Urinary bladder (tissue), 4 donors: ENCODE data around the gene MAN2C1. TPM values are rescaled to one million over a fixed set of nuclear protein-coding genes. Genes with fewer than 3 reads are reported as not detected.

Experiments
- DNase-seq: peaks from one replicate; pipeline ENCODE4 v3.0.0-alpha.2; 2015; ENCODE audit errors: extremely low spot score
- H3K27ac ChIP-seq: one replicate; pipeline ENCODE4 v1.5.1; 2013; ENCODE audit warnings: low read depth, mild to moderate bottlenecking, moderate library complexity
- H3K36me3 ChIP-seq: one replicate; pipeline ENCODE4 v1.6.1; 2013; ENCODE audit warnings: mild to moderate bottlenecking, moderate library complexity; ENCODE audit not compliant: insufficient read depth
- H3K4me1 ChIP-seq: one replicate; pipeline ENCODE4 v1.6.1; 2013; ENCODE audit warnings: mild to moderate bottlenecking, moderate library complexity; ENCODE audit not compliant: insufficient read depth
- H3K4me3 ChIP-seq: one replicate; pipeline ENCODE4 v1.5.1; 2013; ENCODE audit warnings: low read depth, low read length
- WGBS: extraction: QIAGEN DNeasy Blood & Tissue Kit; methylation state at CpG from one replicate; pipeline ENCODE4 v1.1.7; 2013; 5-methylcytosine and 5-hydroxymethylcytosine counted together
- polyA plus RNA-seq: library from polyadenylated mRNA; stranded (reverse); fragments of 200-250 nt; gene quantifications from one replicate; pipeline ENCODE4 v1.2.3, GENCODE V29; 2013
- total RNA-seq: library from RNA; depleted of rRNA; stranded (reverse); fragments of >200 nt; gene quantifications from one replicate; pipeline ENCODE4 v1.2.3, GENCODE V29; 2014
- donor health status: healthy with polysubstance abuse.
- donor health status: healthy.

The MAN2C1 gene
- total and polyA plus RNA-seq, 2 donors: 78.2 to 113 TPM

DNA sequence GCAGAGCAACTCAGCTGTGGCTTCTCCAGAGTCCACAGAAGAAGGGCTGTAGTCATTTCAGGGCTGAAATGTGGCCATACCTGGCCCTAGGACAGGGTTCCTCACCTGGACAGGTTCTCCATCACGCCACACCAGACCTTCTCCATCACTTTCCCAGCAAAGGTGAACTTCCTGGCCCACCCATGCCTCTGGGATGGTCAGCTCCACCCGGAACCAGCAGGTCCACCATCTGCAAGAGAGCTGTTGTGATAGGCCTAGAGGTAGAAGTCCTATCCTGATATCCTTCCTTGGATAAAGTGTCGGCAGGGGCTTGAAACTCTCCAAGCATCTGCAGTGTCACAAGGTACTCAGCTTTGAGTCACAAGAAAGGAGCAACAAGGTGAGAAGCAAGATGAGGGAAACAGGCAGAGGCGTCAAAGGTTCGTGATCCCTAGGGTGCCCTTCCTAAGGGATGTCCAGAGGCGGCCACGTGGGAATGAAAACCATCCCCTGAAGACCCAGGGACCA, 948 bp downstream of the MAN2C1 start:
- Histone ChIP-seq H3K4me1 (no peaks in the 10 kb centered on the region), H3K27ac (no peak overlapping the region), H3K4me3 (no peak overlapping the region), H3K36me3 (peaks cover 1% of the 10 kb centered on the region)
- DNase-seq: no peak
- 36% methylated on average over 7 of the region's 7 CpGs for WGBS

DNA sequence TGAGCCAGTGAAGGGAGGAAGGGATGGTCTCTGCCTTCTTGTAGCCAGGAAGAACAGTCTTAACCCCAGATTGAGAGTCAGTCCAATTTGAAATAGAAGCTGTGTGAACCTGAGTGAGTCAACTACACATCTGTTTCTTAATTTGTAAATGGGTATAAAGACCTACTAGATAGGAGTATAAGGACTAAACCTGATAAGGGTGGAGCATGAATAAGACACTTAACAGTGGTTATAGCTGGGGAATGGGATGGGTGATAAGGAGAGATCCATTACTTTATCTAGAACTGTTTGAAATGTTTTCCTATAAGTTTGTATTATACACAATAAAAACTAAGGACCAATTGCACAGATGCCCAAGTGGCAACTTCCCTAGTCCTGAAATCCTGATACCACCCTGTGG, 1.4 kb downstream of the MAN2C1 start:
- Histone ChIP-seq H3K4me1 (no peaks in the 10 kb centered on the region), H3K4me3 (no peak overlapping the region), H3K27ac (no peak overlapping the region), H3K36me3 (peaks cover 1% of the 10 kb centered on the region)
- no peak for DNase-seq

DNA sequence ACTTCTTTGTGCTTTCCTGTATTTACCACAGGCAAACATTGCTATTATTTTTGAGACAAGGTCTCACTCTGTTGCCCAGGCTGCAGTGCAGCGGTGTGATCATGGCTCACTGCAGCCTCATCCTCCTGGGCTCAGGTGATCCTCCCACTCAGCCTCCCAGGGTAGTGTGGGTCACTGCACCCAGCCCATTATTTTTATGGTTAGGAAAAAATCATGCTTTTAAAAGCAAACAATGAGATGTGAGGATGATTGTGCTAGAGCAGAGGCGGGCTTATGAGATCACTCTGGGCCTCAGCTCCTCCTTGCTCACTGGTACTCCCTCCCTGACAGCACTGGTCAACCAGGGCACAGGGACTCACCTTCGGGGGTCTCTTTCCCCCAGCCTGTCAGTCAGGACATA, 2.2 kb downstream of the MAN2C1 start:
- H3K27ac ChIP-seq: no peak overlapping the region
- no peaks in the 10 kb centered on the region for H3K4me1 ChIP-seq
- no peak for DNase-seq
- H3K36me3 ChIP-seq: peaks cover 1% of the 10 kb centered on the region
- H3K4me3 ChIP-seq: no peak overlapping the region
- 97% methylated on average over 3 of the region's 3 CpGs for WGBS

DNA sequence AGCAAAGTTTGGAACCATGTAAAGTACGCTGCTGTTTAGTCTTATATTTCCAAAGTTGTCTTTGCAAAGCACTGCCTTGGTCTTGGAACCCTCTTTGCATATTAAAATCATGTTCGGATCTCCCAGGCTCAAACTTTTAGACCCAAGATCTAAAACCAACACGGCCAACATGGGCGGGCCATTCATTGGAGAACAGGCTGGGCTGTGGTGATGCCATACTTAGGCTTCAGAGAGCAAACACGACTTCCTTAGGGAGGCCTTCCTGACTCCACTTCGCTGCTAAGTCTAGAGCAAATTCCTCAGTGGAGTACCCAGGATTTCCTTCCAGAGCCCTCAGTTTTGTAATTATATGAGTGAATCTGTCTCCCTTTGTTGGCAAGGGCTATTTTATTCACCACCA, 3.5 kb downstream of the MAN2C1 start:
- Histone ChIP-seq H3K36me3 (peaks cover 1% of the 10 kb centered on the region), H3K27ac (no peak overlapping the region), H3K4me3 (no peak overlapping the region), H3K4me1 (no peaks in the 10 kb centered on the region)
- 90% methylated on average over 6 of the region's 6 CpGs for WGBS
- no peak for DNase-seq

DNA sequence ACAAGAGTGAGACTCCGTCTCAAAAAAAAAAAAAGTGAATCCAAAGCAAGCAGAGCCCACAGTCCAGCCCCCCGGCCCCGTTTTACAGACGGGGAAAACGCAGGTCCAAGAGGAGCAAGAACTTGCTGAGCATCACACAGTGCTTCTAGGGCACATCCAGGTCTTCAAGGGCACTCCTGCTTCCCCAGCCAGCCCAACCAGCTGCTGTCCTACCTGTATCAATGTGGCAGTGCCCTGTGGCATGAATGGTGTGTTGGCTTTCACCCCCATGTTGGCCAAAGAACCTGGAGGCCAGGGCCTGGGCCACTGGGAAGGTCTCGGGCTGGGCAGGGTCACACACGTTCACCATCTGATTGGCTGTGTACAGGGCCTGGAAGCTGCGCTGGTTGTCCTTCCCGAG, 4.6 kb downstream of the MAN2C1 start:
- WGBS: 86% methylated on average over 9 of the region's 9 CpGs
- no peak overlapping the region for H3K27ac ChIP-seq
- H3K36me3 ChIP-seq: peaks cover 1% of the 10 kb centered on the region
- DNase-seq: no peak
- no peak overlapping the region for H3K4me3 ChIP-seq
- H3K4me1 ChIP-seq: no peaks in the 10 kb centered on the region

DNA sequence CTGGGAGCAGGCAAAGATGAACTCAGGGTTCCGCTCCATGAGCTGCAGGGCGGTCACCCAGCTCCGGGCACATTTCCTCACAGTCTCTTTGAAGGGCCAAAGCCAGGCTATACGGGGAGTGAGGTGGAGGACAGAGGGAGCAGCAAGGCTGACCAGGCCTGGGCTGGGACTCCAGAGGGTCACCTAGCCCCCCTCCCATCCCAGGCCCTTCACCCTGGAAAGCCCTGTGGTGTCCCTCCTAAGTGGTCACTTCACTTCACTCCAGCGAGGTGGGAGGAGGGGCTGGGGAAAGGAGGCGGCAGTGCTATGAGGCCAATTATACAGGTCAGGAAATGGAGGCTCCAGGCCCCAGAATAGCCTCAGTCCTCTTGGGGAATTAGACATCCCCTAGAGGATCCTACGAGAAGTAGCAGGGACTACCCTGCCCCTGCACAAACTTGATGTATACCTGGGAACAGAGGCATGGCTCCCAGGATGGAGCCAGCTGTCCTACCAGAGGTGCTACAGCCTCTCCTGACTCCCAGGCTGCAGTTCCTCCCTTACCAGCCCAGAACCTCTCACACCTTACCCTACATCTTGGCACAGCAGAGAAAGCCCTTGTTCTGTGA, 5.7 kb downstream of the MAN2C1 start:
- H3K4me1 ChIP-seq: no peaks in the 10 kb centered on the region
- H3K27ac ChIP-seq: no peak overlapping the region
- WGBS: 85% methylated on average over 7 of the region's 7 CpGs
- peaks cover 1% of the 10 kb centered on the region for H3K36me3 ChIP-seq
- H3K4me3 ChIP-seq: no peak overlapping the region
- no peak for DNase-seq

DNA sequence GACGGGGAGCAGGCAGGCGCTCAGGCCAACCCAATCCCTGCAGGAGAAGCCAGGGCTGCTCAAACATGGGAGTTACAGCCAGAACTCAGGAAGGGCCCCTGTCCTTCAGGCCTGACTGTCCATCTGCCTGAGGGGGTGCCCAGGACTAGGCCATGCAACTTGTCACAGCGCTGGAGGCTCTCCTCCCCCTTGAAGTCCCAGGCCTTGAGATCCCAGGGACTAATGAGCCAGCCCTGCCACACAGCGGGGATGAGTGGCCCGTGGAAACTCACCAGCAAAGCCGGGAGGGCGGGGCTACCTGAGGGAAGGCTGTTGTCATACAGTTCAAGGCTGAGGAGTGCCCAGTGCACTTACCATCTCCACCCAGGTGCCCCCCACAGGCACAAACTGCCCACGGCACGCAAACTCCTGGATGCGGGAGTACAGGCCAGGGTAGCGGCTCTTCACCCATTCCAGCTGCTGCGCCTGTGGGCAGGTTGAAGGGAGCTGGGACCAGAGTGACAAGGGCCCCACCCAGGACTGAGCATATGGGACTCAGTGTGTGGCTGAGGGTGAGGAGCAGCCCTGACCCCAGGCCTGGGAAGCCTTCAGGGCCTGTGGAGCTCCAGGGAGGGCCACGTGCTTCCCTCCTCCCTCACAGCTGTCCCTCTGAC, 6.3 kb downstream of the MAN2C1 start:
- no peaks in the 10 kb centered on the region for H3K4me1 ChIP-seq
- 89% methylated on average over 13 of the region's 13 CpGs for WGBS
- no peak overlapping the region for H3K27ac ChIP-seq
- no peak for DNase-seq
- peaks cover 1% of the 10 kb centered on the region for H3K36me3 ChIP-seq
- no peak overlapping the region for H3K4me3 ChIP-seq

DNA sequence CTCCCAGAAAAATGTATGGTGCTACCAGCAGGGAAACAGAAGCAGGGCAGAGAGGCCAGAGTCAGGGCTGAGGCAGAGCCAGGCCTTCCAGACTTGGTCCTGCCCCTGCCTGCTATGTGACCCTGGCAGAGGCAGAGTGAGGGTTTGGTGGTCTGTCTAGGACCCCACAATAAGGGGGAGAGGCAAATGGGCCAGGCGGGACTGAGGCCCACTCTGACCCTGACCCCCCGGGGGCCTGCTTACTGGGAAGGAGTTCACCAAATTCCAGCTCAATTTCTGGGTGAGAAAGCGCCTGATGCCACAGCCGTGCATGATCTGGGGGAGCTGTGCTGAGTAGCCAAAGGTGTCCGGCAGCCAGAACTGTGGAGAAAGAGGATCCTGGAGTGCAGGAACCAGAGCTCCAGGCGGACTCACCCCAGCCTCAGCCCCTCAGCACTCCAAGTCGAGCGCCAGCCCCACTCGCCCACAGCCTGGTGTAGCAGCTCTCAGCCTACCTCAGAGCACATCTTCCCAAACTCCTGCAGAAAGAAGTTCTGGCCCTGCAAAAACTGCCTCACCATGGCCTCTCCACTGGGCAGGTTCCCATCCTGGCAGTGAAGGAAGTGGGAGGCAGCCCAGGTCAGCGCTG, 6.9 kb downstream of the MAN2C1 start:
- peaks cover 1% of the 10 kb centered on the region for H3K36me3 ChIP-seq
- H3K27ac ChIP-seq: no peak overlapping the region
- 94% methylated on average over 10 of the region's 10 CpGs for WGBS
- no peaks in the 10 kb centered on the region for H3K4me1 ChIP-seq
- no peak overlapping the region for H3K4me3 ChIP-seq
- DNase-seq: no peak

DNA sequence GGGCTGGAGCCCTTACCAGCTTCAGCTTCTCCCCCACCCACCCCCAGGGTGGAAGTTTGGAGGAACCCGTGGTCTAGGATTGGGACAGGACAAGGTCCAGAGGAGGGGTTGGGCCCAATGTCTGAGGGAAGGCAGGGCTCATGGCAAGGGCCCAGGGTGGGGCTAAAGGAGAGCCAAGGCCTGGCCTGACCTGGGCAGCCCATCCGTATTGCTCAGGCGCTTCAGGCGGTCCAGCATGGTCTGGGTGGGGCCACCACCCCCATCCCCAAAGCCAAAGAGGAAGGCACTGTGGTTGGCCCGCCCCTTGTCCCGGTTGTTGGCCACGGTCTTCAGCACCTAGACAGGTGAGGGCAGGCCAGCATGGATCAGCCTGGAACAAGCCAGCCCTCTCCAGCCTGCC, 7.6 kb downstream of the MAN2C1 start:
- H3K36me3 ChIP-seq: peaks cover 1% of the 10 kb centered on the region
- H3K4me3 ChIP-seq: no peak overlapping the region
- 90% methylated on average over 7 of the region's 7 CpGs for WGBS
- H3K27ac ChIP-seq: no peak overlapping the region
- no peaks in the 10 kb centered on the region for H3K4me1 ChIP-seq
- DNase-seq: no peak

DNA sequence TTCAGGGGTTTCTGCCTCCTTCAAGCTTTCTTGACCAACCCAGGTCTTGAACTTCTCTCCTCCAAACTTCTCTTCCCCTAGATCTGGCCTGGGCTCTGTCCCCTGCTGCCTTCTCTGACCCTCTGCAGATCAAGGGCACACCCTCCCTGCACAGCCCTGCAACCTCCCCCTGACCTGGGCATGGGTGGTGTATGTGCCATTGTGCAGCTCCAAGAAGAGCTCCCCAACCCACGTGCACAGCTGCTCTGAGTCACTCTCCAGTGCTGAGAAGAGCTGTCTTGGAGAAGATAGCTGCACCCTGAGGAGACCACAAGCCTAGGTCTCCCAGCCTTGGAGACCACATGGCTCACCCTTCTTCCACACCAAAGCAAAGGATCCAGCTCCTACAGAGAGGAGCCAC, 8.0 kb downstream of the MAN2C1 start:
- no peaks in the 10 kb centered on the region for H3K4me1 ChIP-seq
- 66% methylated on average over 1 of the region's 1 CpG for WGBS
- H3K36me3 ChIP-seq: peaks cover 1% of the 10 kb centered on the region
- no peak overlapping the region for H3K27ac ChIP-seq
- H3K4me3 ChIP-seq: no peak overlapping the region
- DNase-seq: no peak

DNA sequence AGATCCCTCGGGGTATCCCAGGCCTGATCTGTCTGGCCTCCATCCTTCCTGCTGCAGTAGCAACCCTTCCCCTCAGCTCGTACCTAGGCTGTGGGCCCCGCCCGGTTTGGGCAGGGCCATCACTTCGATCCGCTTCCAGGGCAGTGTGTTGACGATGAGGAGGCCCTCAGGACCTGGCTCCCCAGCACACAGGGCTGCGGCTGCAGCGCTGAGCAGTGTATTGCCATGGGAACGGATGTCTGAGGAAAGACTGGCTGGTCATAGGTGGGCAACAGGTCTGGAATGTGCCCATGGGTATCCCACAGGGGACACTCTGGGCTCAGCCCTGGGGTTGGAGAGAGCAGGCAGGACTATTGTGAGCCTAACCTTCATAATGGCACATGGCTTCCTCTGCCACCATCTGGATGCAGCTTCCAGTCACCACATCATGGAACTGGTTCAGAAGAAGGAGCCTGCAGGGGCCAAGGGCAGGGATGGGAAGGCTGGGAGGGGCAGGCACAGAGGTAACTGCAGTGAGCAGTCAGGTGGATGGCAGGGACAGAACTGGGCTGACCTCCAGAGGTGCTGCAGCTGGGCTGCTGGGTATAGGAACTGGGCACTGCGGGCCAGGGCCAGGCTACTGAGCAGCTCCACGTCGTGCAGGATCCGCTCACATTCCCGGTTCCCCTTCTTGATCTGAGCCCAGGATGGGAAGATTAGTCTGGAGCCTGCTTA, 8.7 kb downstream of the MAN2C1 start:
- no peak for DNase-seq
- Histone ChIP-seq H3K4me3 (no peak overlapping the region), H3K4me1 (no peaks in the 10 kb centered on the region), H3K27ac (no peak overlapping the region), H3K36me3 (peaks cover 1% of the 10 kb centered on the region)
- 86% methylated on average over 15 of the region's 15 CpGs for WGBS

DNA sequence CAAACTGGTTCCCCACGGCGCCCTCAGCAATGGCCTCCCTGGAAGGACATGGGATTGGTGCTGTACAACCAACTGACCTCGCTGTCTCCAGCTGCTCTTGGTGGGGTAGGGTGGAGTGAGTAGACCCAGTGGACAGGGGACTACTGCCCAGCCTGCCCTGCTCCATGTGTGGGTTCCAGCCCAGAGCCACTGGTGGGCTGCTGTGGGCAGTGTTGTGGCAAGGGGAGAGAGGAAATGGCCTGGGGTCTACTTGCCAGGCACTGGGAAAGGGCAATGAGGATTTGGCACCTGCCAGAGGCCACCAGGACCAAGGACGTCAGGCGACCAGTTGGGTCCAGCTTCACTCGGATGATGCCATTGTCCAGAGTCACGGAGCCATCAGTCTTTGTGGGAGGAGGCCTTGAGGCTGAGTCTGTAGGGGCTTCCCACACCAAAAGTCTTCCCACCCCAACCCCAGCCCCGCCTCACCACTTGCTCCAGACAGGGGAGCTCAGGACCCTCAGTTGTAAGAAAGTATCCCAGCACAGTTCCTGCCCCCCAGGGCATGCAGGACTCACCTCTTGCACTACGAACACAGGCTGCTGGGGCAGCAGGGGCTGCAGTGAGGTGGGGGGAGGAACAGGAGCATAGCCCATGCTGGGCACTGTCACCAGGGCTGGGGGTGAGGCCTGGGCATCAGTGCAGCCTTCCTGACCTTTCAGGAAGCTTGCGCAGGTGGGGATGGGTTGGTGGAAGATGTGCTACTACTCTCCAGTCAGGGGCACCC, 9.5 kb downstream of the MAN2C1 start:
- H3K27ac ChIP-seq: no peak overlapping the region
- DNase-seq: no peak
- 93% methylated on average over 10 of the region's 10 CpGs for WGBS
- no peaks in the 10 kb centered on the region for H3K4me1 ChIP-seq
- H3K36me3 ChIP-seq: peaks cover under 1% of the 10 kb centered on the region
- no peak overlapping the region for H3K4me3 ChIP-seq

DNA sequence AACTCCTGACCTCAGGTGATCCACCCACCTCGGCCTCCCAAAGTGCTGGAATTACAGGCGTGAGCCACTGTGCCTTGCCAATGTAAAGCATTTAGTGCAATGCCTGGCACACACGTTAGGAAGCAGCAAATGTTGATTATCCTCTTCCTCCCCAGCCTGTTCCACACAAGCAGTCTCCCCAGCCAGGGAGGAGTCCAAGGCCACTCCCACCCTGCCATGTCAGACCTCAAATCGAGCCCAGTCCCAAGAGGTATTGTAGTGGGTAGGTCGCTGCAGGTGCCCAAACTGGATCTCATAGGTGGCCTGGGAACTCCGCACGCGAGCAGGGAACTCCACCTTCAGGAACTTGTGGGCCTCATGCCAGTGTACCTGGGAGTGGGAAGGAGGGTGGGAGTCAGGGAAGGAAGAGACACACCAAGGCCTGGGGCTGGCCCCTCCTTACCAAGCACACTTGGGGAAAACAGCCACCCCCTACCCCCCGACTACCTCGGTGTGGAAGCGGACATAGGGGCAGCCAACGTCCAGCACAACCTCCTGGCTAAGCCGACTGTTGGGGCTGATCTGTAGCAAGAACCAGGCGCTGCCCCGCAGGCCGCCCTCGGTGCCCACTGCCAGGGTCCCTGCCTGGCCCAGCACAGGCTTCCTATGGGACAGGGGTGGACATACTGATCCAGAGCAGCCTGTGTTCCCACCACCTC, 10.3 kb downstream of the MAN2C1 start:
- Histone ChIP-seq H3K36me3 (no peaks in the 10 kb centered on the region), H3K4me1 (no peaks in the 10 kb centered on the region), H3K4me3 (no peak overlapping the region), H3K27ac (no peak overlapping the region)
- WGBS: 93% methylated on average over 17 of the region's 17 CpGs
- no peak for DNase-seq
